Duodenal mucosa (tissue), 2 donors: ENCODE measurements around the gene DYNC1I2.
"Not testable (repeated sequence)": the region's sequence is repeated elsewhere in the genome, so short reads cannot be mapped to it uniquely, and the experiment has no call there.

Source experiments
- H3K27ac ChIP-seq: one replicate; pipeline ENCODE4 v1.7.0; 2013; ENCODE audit warnings: low read depth, low read length
- H3K27me3 ChIP-seq, 2 donors: one replicate each; pipeline ENCODE4 v1.7.0; 2013; ENCODE audit warnings: low read length in 2 of 2, control low read depth in 1 of 2; ENCODE audit not compliant: insufficient read depth in 2 of 2, control insufficient read depth in 1 of 2
- H3K36me3 ChIP-seq, 2 donors: one replicate each; pipeline ENCODE4 v1.7.0; 2013; ENCODE audit warnings: low read length in 2 of 2, control low read depth in 1 of 2; ENCODE audit not compliant: insufficient read depth in 2 of 2, control insufficient read depth in 1 of 2
- H3K4me1 ChIP-seq, 2 donors: one replicate each; pipeline ENCODE4 v1.7.0; 2013; ENCODE audit warnings: low read length in 2 of 2, control low read depth in 1 of 2; ENCODE audit not compliant: insufficient read depth in 2 of 2, control insufficient read depth in 1 of 2
- H3K4me3 ChIP-seq, 2 donors: one replicate each; pipeline ENCODE4 v1.7.0; 2013; ENCODE audit warnings: low read length in 2 of 2, low read depth in 1 of 2
- H3K9ac ChIP-seq, 2 donors: one replicate each; pipeline ENCODE4 v1.7.0; 2013; ENCODE audit warnings: low read length in 2 of 2, low read depth in 1 of 2
- H3K9me3 ChIP-seq, 2 donors: one replicate each; pipeline ENCODE4 v1.7.0; 2013; ENCODE audit warnings: low read length in 2 of 2, control low read depth in 1 of 2; ENCODE audit not compliant: control insufficient read depth in 1 of 2

The DYNC1I2 gene

GRCh38 chr2:171771463-171771862 is 84.2 kb downstream of the DYNC1I2 start:
- H3K9me3 ChIP-seq = peaks cover 0 to 3% of the 10 kb centered on the region in 2 donors
- H3K27me3 ChIP-seq = no peaks in the 10 kb centered on the region
- H3K4me3 ChIP-seq = no peak overlapping the region
- no peak overlapping the region for H3K9ac ChIP-seq
- H3K4me1 ChIP-seq = no peaks in the 10 kb centered on the region
- no peak overlapping the region for H3K27ac ChIP-seq
- H3K36me3 ChIP-seq = no peaks in the 10 kb centered on the region

- no peaks in the 10 kb centered on the region for H3K4me1 ChIP-seq
- H3K27me3 ChIP-seq = no peaks in the 10 kb centered on the region
- peaks cover 0 to 3% of the 10 kb centered on the region in 2 donors for H3K9me3 ChIP-seq
- no peaks in the 10 kb centered on the region for H3K36me3 ChIP-seq
- H3K9ac ChIP-seq = no peak overlapping the region
- no peak overlapping the region for H3K4me3 ChIP-seq
- H3K27ac ChIP-seq = no peak overlapping the region
Observed at GRCh38 chr2:171772373-171772772, 85.1 kb downstream of the DYNC1I2 start.

- not testable (repeated sequence) for H3K36me3 ChIP-seq, H3K9ac ChIP-seq, H3K4me3 ChIP-seq, H3K27me3 ChIP-seq, H3K4me1 ChIP-seq, H3K27ac ChIP-seq
- peaks cover 3 to 12% of the 10 kb centered on the region in 2 donors for H3K9me3 ChIP-seq
Observed at GRCh38 chr2:171774581-171774980, 87.3 kb downstream of the DYNC1I2 start.

DNA sequence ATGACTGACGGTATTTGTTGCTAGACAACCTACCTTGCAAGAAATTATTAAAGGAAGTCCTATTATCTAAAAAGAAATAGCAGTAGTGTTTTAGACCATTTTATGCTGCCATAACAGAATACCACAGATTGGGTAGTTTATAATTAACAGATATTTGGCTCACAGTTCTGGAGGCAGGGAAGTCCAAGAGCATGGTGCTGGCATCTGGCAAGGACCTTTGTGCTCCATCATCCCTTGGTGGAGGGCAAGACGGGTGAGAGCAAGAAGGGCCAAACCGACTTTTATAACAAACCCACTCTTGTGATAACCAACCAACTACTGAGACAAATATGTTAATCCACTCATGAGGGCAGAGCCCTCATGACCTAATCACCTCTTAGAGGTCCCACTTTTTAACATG is 91.2 kb downstream of the DYNC1I2 start:
- Histone ChIP-seq H3K36me3 (no peaks in the 10 kb centered on the region), H3K27me3 (no peaks in the 10 kb centered on the region), H3K4me3 (no peak overlapping the region), H3K9me3 (peaks cover 0 to 12% of the 10 kb centered on the region in 2 donors), H3K27ac (no peak overlapping the region), H3K9ac (no peak overlapping the region), H3K4me1 (no peaks in the 10 kb centered on the region)

DNA sequence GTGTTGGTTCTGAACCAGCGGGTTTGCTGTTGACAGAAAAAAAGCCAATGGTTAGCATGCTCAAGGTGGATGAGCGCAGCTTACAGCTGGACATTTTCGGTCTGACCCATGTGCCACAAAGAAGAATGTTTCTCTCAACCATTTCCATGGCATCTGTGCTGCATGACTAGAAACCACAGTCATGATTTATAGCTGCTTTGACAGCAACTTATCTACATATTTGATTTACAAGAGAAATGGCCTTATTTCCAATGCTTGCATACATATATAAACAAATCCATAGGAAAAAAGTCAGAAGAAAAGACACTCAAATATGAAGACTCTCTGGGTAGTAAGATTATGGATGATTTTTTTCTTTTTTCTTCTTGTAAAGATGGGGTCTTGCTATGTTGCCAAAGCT is 98.2 kb downstream of the DYNC1I2 start:
- Histone ChIP-seq H3K27ac (no peak overlapping the region), H3K9me3 (no peaks in the 10 kb centered on the region), H3K4me1 (no peaks in the 10 kb centered on the region), H3K27me3 (no peaks in the 10 kb centered on the region), H3K4me3 (no peak overlapping the region), H3K36me3 (peaks cover 14 to 34% of the 10 kb centered on the region in 2 donors), H3K9ac (no peak overlapping the region)

DNA sequence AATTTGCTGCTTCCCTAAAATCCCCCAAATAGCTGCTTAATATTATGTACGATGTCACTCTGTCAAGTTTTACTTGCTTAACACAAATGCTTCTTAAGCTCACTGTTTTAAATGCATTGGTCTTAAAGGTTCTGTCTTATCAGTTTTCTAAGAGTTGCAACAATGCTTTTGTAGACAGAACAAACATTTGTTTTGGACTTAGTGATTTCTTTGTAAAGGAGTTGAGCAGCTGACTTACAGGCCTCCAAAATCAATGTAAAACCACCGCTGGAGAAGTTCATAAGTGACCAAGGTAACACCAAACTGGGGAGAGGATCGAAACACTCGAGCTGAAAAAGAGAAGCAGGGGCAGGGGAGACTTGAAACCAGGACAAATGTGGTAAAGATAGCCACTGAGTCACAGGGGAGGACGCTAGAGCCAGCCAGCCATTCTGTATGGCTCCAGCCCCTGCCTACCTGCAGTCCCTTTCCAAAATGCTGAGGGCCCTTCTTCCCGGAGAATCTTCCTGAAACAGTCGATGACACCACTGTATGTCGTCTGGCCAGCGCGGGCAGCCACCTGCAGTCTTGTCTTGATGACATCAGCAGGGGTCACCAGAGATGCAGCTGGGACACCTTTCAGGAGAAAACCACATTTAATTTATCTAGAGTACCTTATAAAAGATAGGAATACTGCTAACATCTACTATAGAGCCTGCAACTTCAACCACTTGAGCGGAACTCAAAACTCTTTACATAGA is 100.2 kb downstream of the DYNC1I2 start:
- H3K27ac ChIP-seq = no peak overlapping the region
- H3K9me3 ChIP-seq = no peaks in the 10 kb centered on the region
- no peak overlapping the region for H3K9ac ChIP-seq
- H3K27me3 ChIP-seq = no peaks in the 10 kb centered on the region
- H3K4me1 ChIP-seq = no peaks in the 10 kb centered on the region
- peaks cover 14 to 38% of the 10 kb centered on the region in 2 donors for H3K36me3 ChIP-seq
- H3K4me3 ChIP-seq = no peak overlapping the region

- Histone ChIP-seq H3K4me3 (no peak overlapping the region), H3K9me3 (no peaks in the 10 kb centered on the region), H3K27ac (no peak overlapping the region), H3K9ac (no peak overlapping the region), H3K4me1 (no peaks in the 10 kb centered on the region), H3K27me3 (no peaks in the 10 kb centered on the region), H3K36me3 (peaks cover 14 to 46% of the 10 kb centered on the region in 2 donors)
Observed at GRCh38 chr2:171788316-171788993, 101.2 kb downstream of the DYNC1I2 start.

DNA sequence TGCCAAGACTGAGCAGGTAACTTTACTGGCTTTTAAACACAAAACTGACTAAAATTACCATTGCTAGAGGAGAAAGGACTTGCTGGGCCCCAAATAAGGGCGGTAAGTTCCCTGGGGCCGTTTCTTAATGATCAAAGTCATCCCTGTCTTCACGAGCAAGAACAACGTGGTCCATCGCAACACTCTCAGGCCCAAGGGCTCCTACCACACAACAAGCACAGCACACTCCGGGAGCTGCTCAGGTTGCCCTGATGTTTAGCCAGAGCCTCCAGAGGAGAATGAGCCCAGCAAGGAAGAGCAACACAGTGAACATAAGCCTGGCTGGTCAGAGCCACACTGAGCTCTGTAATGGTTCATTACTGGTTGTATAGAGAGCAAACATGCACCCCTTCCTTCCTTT is 102.7 kb downstream of the DYNC1I2 start:
- peaks cover 0 to 2% of the 10 kb centered on the region in 2 donors for H3K4me1 ChIP-seq
- no peak overlapping the region for H3K27ac ChIP-seq
- no peak overlapping the region for H3K4me3 ChIP-seq
- H3K9ac ChIP-seq = no peak overlapping the region
- H3K9me3 ChIP-seq = no peaks in the 10 kb centered on the region
- peaks cover 10 to 39% of the 10 kb centered on the region in 2 donors for H3K36me3 ChIP-seq
- H3K27me3 ChIP-seq = no peaks in the 10 kb centered on the region

DNA sequence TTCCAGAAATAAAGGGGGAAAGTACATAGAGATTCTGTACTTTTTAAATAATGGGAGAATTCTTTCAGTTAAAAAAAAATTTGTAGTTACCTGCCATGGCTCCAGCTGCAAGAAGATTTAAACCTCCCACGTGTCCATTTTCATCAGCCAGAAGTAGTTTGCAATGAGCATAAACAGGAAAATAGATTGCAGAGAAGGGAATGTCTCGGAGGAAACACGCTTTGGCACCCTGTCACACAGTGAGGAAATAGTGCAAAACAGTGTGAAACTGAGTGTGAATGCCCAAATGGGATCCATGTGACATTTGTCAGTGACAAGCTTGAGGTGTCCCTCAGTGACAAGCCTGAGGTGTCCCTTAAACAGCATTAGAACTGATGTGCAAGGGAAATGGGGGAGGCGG is 104.1 kb downstream of the DYNC1I2 start:
- Histone ChIP-seq H3K4me1 (peaks cover 0 to 5% of the 10 kb centered on the region in 2 donors), H3K9me3 (no peaks in the 10 kb centered on the region), H3K27ac (no peak overlapping the region), H3K9ac (no peak overlapping the region), H3K27me3 (no peaks in the 10 kb centered on the region), H3K4me3 (no peak overlapping the region), H3K36me3 (peaks cover 5 to 30% of the 10 kb centered on the region in 2 donors)

DNA sequence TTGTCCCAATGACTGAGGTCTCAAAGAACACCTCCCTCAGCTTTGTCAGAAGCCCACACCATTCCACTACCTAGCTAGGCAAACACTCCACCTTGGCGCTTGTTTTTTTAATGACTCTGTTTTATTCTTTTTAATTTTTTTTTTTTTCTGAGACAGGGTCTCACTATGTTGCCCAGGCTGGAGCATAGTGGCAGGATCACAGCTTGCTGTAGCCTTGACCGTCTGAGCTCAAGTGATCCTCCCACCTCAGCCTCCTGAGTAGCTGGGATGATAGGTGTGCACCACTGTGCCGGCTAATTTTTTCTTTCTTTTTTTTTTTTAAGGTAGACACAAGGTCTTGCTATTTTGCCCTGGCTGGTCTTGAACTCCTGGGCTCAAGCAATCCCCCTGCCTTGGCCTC is 104.9 kb downstream of the DYNC1I2 start:
- Histone ChIP-seq H3K27ac (no peak overlapping the region), H3K9me3 (no peaks in the 10 kb centered on the region), H3K27me3 (no peaks in the 10 kb centered on the region), H3K9ac (no peak overlapping the region), H3K4me3 (no peak overlapping the region), H3K36me3 (peaks cover 3 to 24% of the 10 kb centered on the region in 2 donors), H3K4me1 (peaks cover 0 to 5% of the 10 kb centered on the region in 2 donors)
